SK-N-SH (cell line): Measurements from ENCODE around the gene NR2C2. TPM values are rescaled to one million over a fixed set of nuclear protein-coding genes. Genes with fewer than 3 reads are reported as not detected.

Experiments used
- CTCF ChIA-PET: fragments of 300-600, 350-600 bp; formaldehyde crosslinking; extraction: SDS; loops from one replicate; lab custom pipeline; 2021; lab: Yijun Ruan, JAX
- POLR2A ChIA-PET: fragments of 350-600 bp; sonication (Branson Sonifier 250); formaldehyde crosslinking; extraction: SDS; loops from one replicate; lab custom pipeline; 2020; ENCODE audit warnings: antibody characterized with exemption, inconsistent platforms; lab: Yijun Ruan, JAX
- DNase-seq: peaks from one replicate; pipeline ENCODE4 v3.0.0; 2012
- H2AFZ ChIP-seq: fragments of 200-600 bp; sonication (generic); 2 replicates; pipeline ENCODE4 v1.8.1; 2016; ENCODE audit warnings: antibody characterized with exemption, mild to moderate bottlenecking, low read depth
- H3F3A ChIP-seq: fragments of 200-600 bp; sonication (generic); replicated peaks from 2 replicates; pipeline ENCODE3; 2016; ENCODE audit warnings: antibody characterized with exemption, mild to moderate bottlenecking; ENCODE audit not compliant: insufficient read depth
- H3K27ac ChIP-seq, 2 experiments: fragments of 200-500 bp in 1 of 2; fragments of 200-600 bp in 1 of 2; sonication (Bioruptor generic) in 1 of 2; sonication (generic), shearing (Covaris generic) in 1 of 2; 2 replicates each; pipeline versions ENCODE4 v1.5.1 to v1.6.1; 2014 to 2016; ENCODE audit warnings: low read depth in 2 of 2, inconsistent platforms in 1 of 2, low read length in 1 of 2, mild to moderate bottlenecking in 1 of 2, mixed read lengths in 1 of 2
- H3K27me3 ChIP-seq: fragments of 200-600 bp; sonication (generic), shearing (Covaris generic); 2 replicates; pipeline ENCODE4 v1.6.1; 2016; ENCODE audit warnings: mixed run types; ENCODE audit not compliant: insufficient read depth
- H3K36me3 ChIP-seq, 2 experiments: fragments of 200-500 bp in 1 of 2; fragments of 200-600 bp in 1 of 2; sonication (Bioruptor generic) in 1 of 2; sonication (generic) in 1 of 2; replicated peaks in 1 of 2; 2 replicates each; pipeline versions ENCODE3 to v1.5.1; 2014 to 2016; ENCODE audit warnings: low read length in 1 of 2, mild to moderate bottlenecking in 1 of 2; ENCODE audit not compliant: insufficient read depth in 2 of 2, control insufficient read depth in 1 of 2
- H3K4me1 ChIP-seq, 2 experiments: fragments of 200-500 bp in 1 of 2; fragments of 200-600 bp in 1 of 2; sonication (Bioruptor generic) in 1 of 2; sonication (generic), shearing (Covaris generic) in 1 of 2; 2 replicates each; pipeline versions ENCODE4 v1.5.1 to v1.6.1; 2014 to 2016; ENCODE audit warnings: low read depth in 1 of 2, low read length in 1 of 2, mixed run types in 1 of 2; ENCODE audit not compliant: insufficient read depth in 2 of 2, control insufficient read depth in 1 of 2
- H3K4me2 ChIP-seq: fragments of 200-600 bp; sonication (generic), shearing (Covaris generic); 2 replicates; pipeline ENCODE4 v1.6.1; 2017; ENCODE audit warnings: mixed run types
- H3K4me3 ChIP-seq, 2 experiments: fragments of 200-500 bp in 1 of 2; fragments of 200-600 bp in 1 of 2; sonication (Bioruptor generic) in 1 of 2; sonication (generic), shearing (Covaris generic) in 1 of 2; 2 replicates each; pipeline versions ENCODE4 v1.5.1 to v1.8.1; 2014 to 2016; ENCODE audit warnings: low read depth in 2 of 2, inconsistent platforms in 1 of 2, low read length in 1 of 2, mild to moderate bottlenecking in 1 of 2, mixed read lengths in 1 of 2, moderate library complexity in 1 of 2
- H3K79me2 ChIP-seq: fragments of 200-600 bp; sonication (generic); 2 replicates; pipeline ENCODE4 v1.8.1; 2017; ENCODE audit warnings: mild to moderate bottlenecking; ENCODE audit not compliant: insufficient read depth
- H3K9ac ChIP-seq: fragments of 200-600 bp; sonication (generic); 2 replicates; pipeline ENCODE4 v1.6.1; 2017; ENCODE audit warnings: mixed run types
- H3K9me2 ChIP-seq: fragments of 200-600 bp; sonication (generic); 2 replicates; pipeline ENCODE4 v1.6.1; 2017; ENCODE audit warnings: mixed run types
- H3K9me3 ChIP-seq: fragments of 200-600 bp; sonication (generic); 2 replicates; pipeline ENCODE4 v1.6.1; 2017; ENCODE audit warnings: mixed run types, mild to moderate bottlenecking, moderate library complexity
- H4K20me1 ChIP-seq: fragments of 200-600 bp; sonication (generic); 2 replicates; pipeline ENCODE4 v1.6.1; 2017; ENCODE audit warnings: mild to moderate bottlenecking, mixed run types; ENCODE audit not compliant: insufficient read depth
- CHD2 ChIP-seq: fragments of 150-350 bp; IDR thresholded peaks from 2 replicates; pipeline ENCODE4 v1.6.1; 2018; ENCODE audit warnings: low read length; ENCODE audit not compliant: partially characterized antibody
- ELF1 ChIP-seq: IDR thresholded peaks from 2 replicates; pipeline ENCODE4 v1.4.0; 2012
- FOSL2 ChIP-seq: IDR thresholded peaks from 2 replicates; pipeline ENCODE4 v1.4.0; 2012; ENCODE audit warnings: low read depth, mild to moderate bottlenecking, moderate library complexity, borderline replicate concordance
- FOXJ3 ChIP-seq: sonication (generic); formaldehyde crosslinking; IDR thresholded peaks from 2 replicates; pipeline ENCODE4 v1.5.1; 2020; ENCODE audit warnings: mild to moderate bottlenecking, missing genetic modification reagents
- GATA2 ChIP-seq: sonication (generic); formaldehyde crosslinking; IDR thresholded peaks from 2 replicates; pipeline ENCODE4 v1.5.0; 2020; ENCODE audit warnings: mild to moderate bottlenecking, missing genetic modification reagents
- IRF3 ChIP-seq: fragments of 150-350 bp; IDR thresholded peaks from 2 replicates; pipeline ENCODE4 v1.6.1; 2016; ENCODE audit warnings: mild to moderate bottlenecking, low read depth, low read length
- MAX ChIP-seq: IDR thresholded peaks from 2 replicates; pipeline ENCODE4 v1.4.0; 2012; ENCODE audit warnings: low read depth
- MXI1 ChIP-seq: IDR thresholded peaks from 2 replicates; pipeline ENCODE4 v1.6.1; 2012; ENCODE audit warnings: mild to moderate bottlenecking, low read depth, low read length, improper control_type of control experiment
- NFIC ChIP-seq: IDR thresholded peaks from 2 replicates; pipeline ENCODE4 v1.4.0; 2012; ENCODE audit warnings: borderline replicate concordance
- POLR2AphosphoS5 ChIP-seq: IDR thresholded peaks from 2 replicates; pipeline ENCODE4 v1.6.1; 2012; ENCODE audit warnings: low read depth, low read length
- RAD21 ChIP-seq: IDR thresholded peaks from 2 replicates; pipeline ENCODE4 v1.6.1; 2012; ENCODE audit warnings: mild to moderate bottlenecking, low read length
- REST ChIP-seq: IDR thresholded peaks from 2 replicates; pipeline ENCODE4 v1.6.1; 2012; ENCODE audit warnings: mild to moderate bottlenecking, low read depth, low read length, moderate library complexity
- RXRA ChIP-seq: IDR thresholded peaks from 2 replicates; pipeline ENCODE4 v1.4.0; 2012; ENCODE audit warnings: low read depth, mild to moderate bottlenecking, borderline replicate concordance
- SIN3A ChIP-seq: IDR thresholded peaks from 2 replicates; pipeline ENCODE4 v1.6.1; 2012; ENCODE audit warnings: low read depth, mild to moderate bottlenecking, low read length, moderate library complexity, borderline replicate concordance
- USF1 ChIP-seq: IDR thresholded peaks from 2 replicates; pipeline ENCODE4 v1.4.0; 2012; ENCODE audit warnings: low read depth, borderline replicate concordance
- YY1 ChIP-seq: IDR thresholded peaks from 2 replicates; pipeline ENCODE4 v1.4.0; 2012; ENCODE audit warnings: low read depth, mild to moderate bottlenecking
- WGBS: methylation state at CpG from one replicate; pipeline ENCODE4 v1.1.6; 2017; ENCODE audit warnings: low lambda C conversion rate; 5-methylcytosine and 5-hydroxymethylcytosine counted together
- polyA plus RNA-seq, 3 experiments: library from polyadenylated mRNA; depleted of rRNA; stranded (reverse); fragments of >200 nt; gene quantifications; 2 replicates each; pipeline ENCODE4 v1.2.3, GENCODE V29; 2012

NR2C2 gene
- polyA plus RNA-seq, 1 of the 3 experiments (the other 2 are of a cell fraction), result 13.1 TPM

GRCh38 chr3:14909250-14909649, 38.1 kb upstream of the NR2C2 start:
- no peak for TF ChIP-seq GATA2 (CRISPR knock-in tag)
- TF ChIP-seq FOXJ3 (CRISPR knock-in tag), result no peak
- no peak for TF ChIP-seq MAX
- no peak for TF ChIP-seq POLR2AphosphoS5
- TF ChIP-seq YY1, result no peak
- no peak for TF ChIP-seq IRF3
- TF ChIP-seq MXI1, result no peak
- no peak for TF ChIP-seq FOSL2
- no peak for TF ChIP-seq REST
- TF ChIP-seq ELF1, result no peak
- TF ChIP-seq RAD21, result no peak
- TF ChIP-seq NFIC, result no peak
- H3K9me2 ChIP-seq, result no peaks in the 10 kb centered on the region
- ChIA-PET CTCF (interaction anchor here (1.0 to 4.0 kb wide), 2 partner anchors 8 to 12 kb away, joined by 4 to 22 read pairs; no protein-coding TSS in a partner anchor), POLR2A (no interaction called here)
- H3K27me3 ChIP-seq, result peaks cover 5% of the 10 kb centered on the region; the same call in 1 of the 2 replicates
- no peaks in the 10 kb centered on the region for H3K79me2 ChIP-seq
- peaks cover 0 to 14% of the 10 kb centered on the region in 2 experiments; a peak in 1 of 4 replicates for H3K4me1 ChIP-seq
- H2AFZ ChIP-seq, result no peak overlapping the region
- no peaks in the 10 kb centered on the region for H3F3A ChIP-seq
- H4K20me1 ChIP-seq, result no peaks in the 10 kb centered on the region
- WGBS, result 61% methylated on average over 5 of the region's 5 CpGs
- H3K27ac ChIP-seq, result no peak overlapping the region
- no peaks in the 10 kb centered on the region for H3K36me3 ChIP-seq
- H3K9me3 ChIP-seq, result no peaks in the 10 kb centered on the region
- no peak overlapping the region for H3K4me2 ChIP-seq
- no peak overlapping the region for H3K4me3 ChIP-seq
- DNase-seq, result no peak
- no peak overlapping the region for H3K9ac ChIP-seq

GRCh38 chr3:14911651-14912050, 35.7 kb upstream of the NR2C2 start:
- H3K4me2 ChIP-seq, result no peak overlapping the region
- no peak overlapping the region for H3K27ac ChIP-seq
- H3K4me3 ChIP-seq, result no peak overlapping the region
- no peaks in the 10 kb centered on the region for H3K9me2 ChIP-seq
- CTCF ChIA-PET, result interaction anchor here (1.3 to 7.2 kb wide), 5 partner anchors 10 to 237 kb away, joined by 3 to 105 read pairs (median 60); partner anchors contain the start of gene C3orf20
- peaks cover 0 to 26% of the 10 kb centered on the region in 2 experiments; a peak in 1 of 4 replicates for H3K4me1 ChIP-seq
- TF ChIP-seq ELF1 (no peak), RXRA (no peak), CHD2 (no peak), SIN3A (no peak), USF1 (no peak), MXI1 (no peak)
- H4K20me1 ChIP-seq, result no peaks in the 10 kb centered on the region
- no peaks in the 10 kb centered on the region for H3F3A ChIP-seq
- no peak for DNase-seq
- H2AFZ ChIP-seq, result no peak overlapping the region
- no peak overlapping the region for H3K9ac ChIP-seq
- 72% methylated on average over 11 of the region's 11 CpGs for WGBS
- no peaks in the 10 kb centered on the region for H3K36me3 ChIP-seq
- no peaks in the 10 kb centered on the region for H3K9me3 ChIP-seq
- POLR2A ChIA-PET, result no interaction called here
- peaks cover 5% of the 10 kb centered on the region; the same call in 1 of the 2 replicates for H3K27me3 ChIP-seq
- no peaks in the 10 kb centered on the region for H3K79me2 ChIP-seq
